Fibroblast of skin of right quadriceps (primary cell): ENCODE measurements around the gene TMEM131.

Source experiments
- DNase-seq: peaks from one replicate; pipeline ENCODE4 v3.0.0-alpha.2; 2013

The TMEM131 gene

GRCh38 chr2:97752342-97753334, 243.1 kb downstream of the TMEM131 start:
- no peak for DNase-seq

- peak; percentile 14 for DNase-seq
Observed at GRCh38 chr2:97751752-97752151, 244.0 kb downstream of the TMEM131 start.

- no peak for DNase-seq
Observed at GRCh38 chr2:97750017-97750416, 245.7 kb downstream of the TMEM131 start.

GRCh38 chr2:97749581-97749980, 246.2 kb downstream of the TMEM131 start:
- DNase-seq, result no peak

- DNase-seq, result peak; percentile 9
Observed at GRCh38 chr2:97747716-97748115, 248.0 kb downstream of the TMEM131 start.

GRCh38 chr2:97747285-97747684, 248.5 kb downstream of the TMEM131 start:
- DNase-seq, result no peak

GRCh38 chr2:97745474-97746174, 250.1 kb downstream of the TMEM131 start:
- DNase-seq, result no peak

- no peak for DNase-seq
Observed at GRCh38 chr2:97743913-97744312, 251.8 kb downstream of the TMEM131 start.

- no peak for DNase-seq
Observed at GRCh38 chr2:97742381-97742847, 253.3 kb downstream of the TMEM131 start.

- DNase-seq, result no peak
Observed at GRCh38 chr2:97741686-97742085, 254.1 kb downstream of the TMEM131 start.

- DNase-seq, result no peak
Observed at GRCh38 chr2:97741251-97741650, 254.5 kb downstream of the TMEM131 start.

GRCh38 chr2:97740590-97741182, 255.1 kb downstream of the TMEM131 start:
- peak; percentile 5 for DNase-seq

- no peak for DNase-seq
Observed at GRCh38 chr2:97739893-97740245, 255.9 kb downstream of the TMEM131 start.

GRCh38 chr2:97739020-97739892, 256.5 kb downstream of the TMEM131 start:
- DNase-seq, result no peak

GRCh38 chr2:97738179-97739019, 257.3 kb downstream of the TMEM131 start:
- no peak for DNase-seq

GRCh38 chr2:97737421-97738178, 258.1 kb downstream of the TMEM131 start:
- DNase-seq, result no peak

- DNase-seq, result no peak
Observed at GRCh38 chr2:97736608-97737330, 259.0 kb downstream of the TMEM131 start.

- no peak for DNase-seq
Observed at GRCh38 chr2:97736185-97736584, 259.6 kb downstream of the TMEM131 start.

GRCh38 chr2:97735161-97735561, 260.6 kb downstream of the TMEM131 start:
- no peak for DNase-seq
